Measurements from ENCODE around the gene CCDC171.
"Not testable (repeated sequence)": the region's sequence is repeated elsewhere in the genome, so short reads cannot be mapped to it uniquely, and the experiment has no call there.

Gene CCDC171

GRCh38 chr9:15552636-15553527 lies at the start of gene CCDC171:
Gene CCDC171, plus strand, starts transcription at chr9:15553043. Its CDS starts 11,046 bp downstream, at chr9:15564089.
- peak; percentile 59 to 84 for DNase-seq (ENCODE audit: low read depth in 2 of 2)

- no peak for DNase-seq (ENCODE audit: low read depth in 2 of 2)
These were observed 46.9 kb upstream of the CCDC171 start for GRCh38 chr9:15505921-15506320.

- DNase-seq (ENCODE audit: low read depth in 2 of 2), result peak; percentile 42 to 61
These were observed 42.7 kb upstream of the CCDC171 start for GRCh38 chr9:15509931-15510788.

- peak; percentile 66 to 74 for DNase-seq (ENCODE audit: low read depth in 2 of 2)
These were observed 41.9 kb upstream of the CCDC171 start, which contains the start of gene PSIP1 for GRCh38 chr9:15510789-15511575. Gene PSIP1, minus strand, starts transcription at chr9:15510970. Its CDS starts 782 bp downstream, at chr9:15510188.

GRCh38 chr9:15512204-15512603 lies 40.6 kb upstream of the CCDC171 start:
- DNase-seq (ENCODE audit: low read depth in 2 of 2), result no peak

- no peak for DNase-seq (ENCODE audit: low read depth in 2 of 2)
These were observed 40.0 kb upstream of the CCDC171 start for GRCh38 chr9:15512889-15513288.

- no peak for DNase-seq (ENCODE audit: low read depth in 2 of 2)
These were observed 39.5 kb upstream of the CCDC171 start for GRCh38 chr9:15513335-15513734.

- no peak for DNase-seq (ENCODE audit: low read depth in 2 of 2)
These were observed 33.0 kb upstream of the CCDC171 start for GRCh38 chr9:15519831-15520230.

GRCh38 chr9:15521254-15521653 lies 31.6 kb upstream of the CCDC171 start:
- no peak for DNase-seq (ENCODE audit: low read depth in 2 of 2)

GRCh38 chr9:15522130-15522755 lies 30.6 kb upstream of the CCDC171 start:
- no peak for DNase-seq (ENCODE audit: low read depth in 2 of 2)

GRCh38 chr9:15524845-15525455 lies 27.9 kb upstream of the CCDC171 start:
- DNase-seq (ENCODE audit: low read depth in 2 of 2), result no peak

- DNase-seq (ENCODE audit: low read depth in 2 of 2), result no peak
These were observed 26.9 kb upstream of the CCDC171 start for GRCh38 chr9:15525958-15526357.

GRCh38 chr9:15527035-15527434 lies 25.8 kb upstream of the CCDC171 start:
- not testable (repeated sequence) for DNase-seq (ENCODE audit: low read depth in 2 of 2)

- DNase-seq (ENCODE audit: low read depth in 2 of 2), result no peak
These were observed 23.1 kb upstream of the CCDC171 start for GRCh38 chr9:15529566-15530324.

GRCh38 chr9:15531380-15531779 lies 21.5 kb upstream of the CCDC171 start:
- no peak for DNase-seq (ENCODE audit: low read depth in 2 of 2)

- no peak for DNase-seq (ENCODE audit: low read depth in 2 of 2)
These were observed 11.0 kb upstream of the CCDC171 start for GRCh38 chr9:15541872-15542271.

- no peak for DNase-seq (ENCODE audit: low read depth in 2 of 2)
These were observed 10.2 kb upstream of the CCDC171 start for GRCh38 chr9:15542624-15543023.

GRCh38 chr9:15543047-15543813 lies 9.6 kb upstream of the CCDC171 start:
- no peak for DNase-seq (ENCODE audit: low read depth in 2 of 2)

- no peak for DNase-seq (ENCODE audit: low read depth in 2 of 2)
These were observed 3.2 kb upstream of the CCDC171 start for GRCh38 chr9:15549611-15550010.

Data from stimulated activated CD8-positive, alpha-beta memory T cell treated with anti-CD3 and anti-CD28 coated beads, Interleukin-7, amount 100 ng/mL, for 4 hours (primary cell).